Panc1 (cell line): ENCODE results near the gene CCDC34. TPM values are rescaled to one million over a fixed set of nuclear protein-coding genes. Genes with fewer than 3 reads are reported as not detected.
A peak's percentile ranks its signal among the peaks of the same experiment; 100 is the strongest.

Experiments
- ATAC-seq: fragments of 200-7000 bp; cut with Tn5 transposase; 2 replicates; pipeline ENCODE4 v1.9.1; 2020; ENCODE audit warnings: mild to moderate bottlenecking, moderate library complexity
- BruUV-seq: library from RNA; stranded (reverse); fragments of 400-500 nt; replicated peaks from 2 replicates; lab custom pipeline; 2021; lab: Mats Ljungman, UMichigan
- CTCF ChIA-PET: fragments of 300-600 bp; sonication (Branson Sonifier 250); formaldehyde crosslinking; loops from one replicate; lab custom pipeline; 2022; ENCODE audit warnings: antibody characterized with exemption; lab: Charles Lee
- POLR2A ChIA-PET: fragments of 300-600 bp; sonication (Branson Sonifier 250); formaldehyde crosslinking; loops from one replicate; lab custom pipeline; 2022; ENCODE audit warnings: antibody characterized with exemption; lab: Charles Lee
- DNase-seq: peaks from one replicate; pipeline ENCODE4 v3.0.0-alpha.2; 2010; ENCODE audit warnings: low read depth, low spot score
- H3K27ac ChIP-seq: 2 replicates; pipeline ENCODE4 v1.5.1; 2011; ENCODE audit warnings: mild to moderate bottlenecking, low read length, inconsistent platforms
- H3K27me3 ChIP-seq: fragments of 200-500 bp; sonication (Bioruptor generic); 2 replicates; pipeline ENCODE4 v1.6.0; 2014; ENCODE audit warnings: low read length, inconsistent platforms; ENCODE audit not compliant: control insufficient read depth, insufficient read depth
- H3K36me3 ChIP-seq: fragments of 200-500 bp; sonication (Bioruptor generic); 2 replicates; pipeline ENCODE4 v1.5.1; 2014; ENCODE audit warnings: inconsistent platforms, mild to moderate bottlenecking, low read length, moderate library complexity; ENCODE audit not compliant: control insufficient read depth, insufficient read depth
- H3K4me1 ChIP-seq: 2 replicates; pipeline ENCODE4 v1.5.1; 2011; ENCODE audit warnings: inconsistent platforms, mild to moderate bottlenecking, low read length, moderate library complexity; ENCODE audit not compliant: control insufficient read depth, insufficient read depth
- H3K4me3 ChIP-seq, 2 experiments: 2 replicates each; pipeline ENCODE4 v1.5.1; 2011 to 2012; ENCODE audit warnings: low read depth in 2 of 2, low read length in 2 of 2, mild to moderate bottlenecking in 2 of 2, inconsistent platforms in 1 of 2, moderate library complexity in 1 of 2
- H3K9me3 ChIP-seq: fragments of 200-500 bp; sonication (Bioruptor generic); 2 replicates; pipeline ENCODE4 v1.5.1; 2014; ENCODE audit warnings: low read depth, mild to moderate bottlenecking, inconsistent platforms, low read length, moderate library complexity; ENCODE audit not compliant: control insufficient read depth, insufficient read depth
- CTCF ChIP-seq: fragments of 450-650 bp; IDR thresholded peaks from 2 replicates; pipeline ENCODE4 v1.5.1; 2017; ENCODE audit warnings: mild to moderate bottlenecking
- POLR2AphosphoS5 ChIP-seq: IDR thresholded peaks from 2 replicates; pipeline ENCODE4 v1.6.1; 2012; ENCODE audit warnings: mild to moderate bottlenecking, low read depth, low read length, moderate library complexity
- REST ChIP-seq, 2 experiments: IDR thresholded peaks; 2 replicates each; pipeline ENCODE4 v1.6.1; 2011 to 2012; ENCODE audit warnings: low read depth in 2 of 2, control low read depth in 1 of 2, low read length in 1 of 2, mild to moderate bottlenecking in 1 of 2, moderate library complexity in 1 of 2; ENCODE audit not compliant: insufficient read depth in 1 of 2
- SIN3A ChIP-seq: IDR thresholded peaks from 2 replicates; pipeline ENCODE4 v1.6.1; 2012; ENCODE audit warnings: low read depth, mild to moderate bottlenecking, low read length, moderate library complexity, borderline replicate concordance; ENCODE audit not compliant: insufficient read depth
- TCF7L2 ChIP-seq: IDR thresholded peaks from 2 replicates; pipeline ENCODE4 v1.6.1; 2011; ENCODE audit warnings: mild to moderate bottlenecking, low read depth, low read length, inconsistent platforms
- in situ Hi-C: cut with HindIII; loops from 2 replicates; pipeline ENCODE4 v1.10.0; 2016; ENCODE audit warnings: low sequenced_read_pairs, low pct_unique_long_range_greater_than_20kb
- intact Hi-C: fragments of 100-400 bp; cut with micrococcal nuclease; formaldehyde crosslinking; loops from one replicate; pipeline ENCODE4 v1.10.0; 2022; ENCODE audit not compliant: unreplicated experiment
- total RNA-seq: library from RNA; stranded (reverse); gene quantifications from one replicate; pipeline ENCODE4 v1.2.1, GENCODE V29; 2021; ENCODE audit not compliant: unreplicated experiment

CCDC34 gene
- total RNA-seq, 1 experiment from 2014 or later: 28.3 TPM

GRCh38 chr11:27373856-27374602 is 11.0 kb upstream of the CCDC34 start:
- Histone ChIP-seq H3K36me3 (peaks cover 8% of the 10 kb centered on the region), H3K27me3 (no peaks in the 10 kb centered on the region), H3K9me3 (no peaks in the 10 kb centered on the region), H3K27ac (no peak overlapping the region), H3K4me1 (peaks cover 6% of the 10 kb centered on the region), H3K4me3 (no peak overlapping the region)
- POLR2A ChIA-PET: interaction anchor here (0.7 kb wide), 1 partner anchor 10 kb away, joined by 3 read pairs; no protein-coding TSS in a partner anchor
- CTCF ChIA-PET: no interaction called here
- TF ChIP-seq TCF7L2 (no peak), SIN3A (no peak), POLR2AphosphoS5 (no peak), REST (IDR thresholded peaks at IDR 0.05; ENCODE audit: insufficient read depth in 1 of 2, low read depth in 2 of 2, low read length in 1 of 2) (no peak), CTCF (no peak)
- no peak for DNase-seq
- in situ Hi-C loops: no loop called here
- no peak for ATAC-seq
- intact Hi-C loops: no loop called here
- BruUV-seq: no TSS peak

GRCh38 chr11:27373392-27373791 is 10.4 kb upstream of the CCDC34 start:
- no peak for TF ChIP-seq TCF7L2
- no peak for TF ChIP-seq SIN3A
- TF ChIP-seq REST (IDR thresholded peaks at IDR 0.05; ENCODE audit: insufficient read depth in 1 of 2, low read depth in 2 of 2, low read length in 1 of 2): no peak
- TF ChIP-seq CTCF: no peak
- no peak for TF ChIP-seq POLR2AphosphoS5
- Histone ChIP-seq H3K4me1 (peaks cover 6% of the 10 kb centered on the region), H3K27me3 (no peaks in the 10 kb centered on the region), H3K36me3 (peaks cover 10% of the 10 kb centered on the region), H3K4me3 (no peak overlapping the region), H3K9me3 (no peaks in the 10 kb centered on the region), H3K27ac (no peak overlapping the region)
- intact Hi-C loops: no loop called here
- DNase-seq (no peak), ATAC-seq (no peak)
- ChIA-PET CTCF (no interaction called here), POLR2A (interaction anchor here (0.6 kb wide), 1 partner anchor 32 kb away, joined by 3 read pairs; no protein-coding TSS in a partner anchor)
- TSS peak; percentile 4 for BruUV-seq
- in situ Hi-C loops: no loop called here
